ENCODE data around the gene SLC25A19.

DNA sequence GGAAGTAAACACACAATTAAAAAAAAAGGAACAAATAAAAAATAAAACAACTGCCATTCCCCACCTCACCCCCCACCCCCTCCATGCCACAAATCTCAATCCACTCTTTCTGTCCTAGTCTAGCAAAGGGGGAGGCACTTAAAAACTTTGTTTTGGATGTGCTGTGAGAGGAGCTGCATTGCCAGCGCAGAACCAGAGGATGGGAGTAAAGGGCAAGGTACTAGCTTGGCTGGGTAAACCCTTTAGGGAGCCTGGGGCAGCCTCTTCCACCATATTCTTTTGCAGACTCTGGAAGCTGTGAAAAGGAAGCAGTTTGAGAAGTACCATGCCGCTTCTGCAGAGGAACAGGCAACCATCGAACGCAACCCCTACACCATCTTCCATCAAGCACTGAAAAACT lies 26.2 kb downstream of the SLC25A19 start:
- TF ChIP-seq, protein P1, sequence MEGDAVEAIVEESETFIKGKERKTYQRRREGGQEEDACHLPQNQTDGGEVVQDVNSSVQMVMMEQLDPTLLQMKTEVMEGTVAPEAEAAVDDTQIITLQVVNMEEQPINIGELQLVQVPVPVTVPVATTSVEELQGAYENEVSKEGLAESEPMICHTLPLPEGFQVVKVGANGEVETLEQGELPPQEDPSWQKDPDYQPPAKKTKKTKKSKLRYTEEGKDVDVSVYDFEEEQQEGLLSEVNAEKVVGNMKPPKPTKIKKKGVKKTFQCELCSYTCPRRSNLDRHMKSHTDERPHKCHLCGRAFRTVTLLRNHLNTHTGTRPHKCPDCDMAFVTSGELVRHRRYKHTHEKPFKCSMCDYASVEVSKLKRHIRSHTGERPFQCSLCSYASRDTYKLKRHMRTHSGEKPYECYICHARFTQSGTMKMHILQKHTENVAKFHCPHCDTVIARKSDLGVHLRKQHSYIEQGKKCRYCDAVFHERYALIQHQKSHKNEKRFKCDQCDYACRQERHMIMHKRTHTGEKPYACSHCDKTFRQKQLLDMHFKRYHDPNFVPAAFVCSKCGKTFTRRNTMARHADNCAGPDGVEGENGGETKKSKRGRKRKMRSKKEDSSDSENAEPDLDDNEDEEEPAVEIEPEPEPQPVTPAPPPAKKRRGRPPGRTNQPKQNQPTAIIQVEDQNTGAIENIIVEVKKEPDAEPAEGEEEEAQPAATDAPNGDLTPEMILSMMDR (IDR thresholded peaks at IDR 0.05), result no peak
- no peak for TF ChIP-seq EZH2 (IDR thresholded peaks at IDR 0.05; ENCODE audit: borderline replicate concordance, insufficient read depth, low read depth, low read length, poor library complexity, severe bottlenecking)

All from B cell (primary cell).